Hematopoietic multipotent progenitor cell treated with erythropoietin and hydrocortisone succinate and interleukin-3 and kit ligand, for 8 days (in vitro differentiated cells): Measurements from ENCODE around the gene MYOF.
"Not testable (repeated sequence)": the region's sequence is repeated elsewhere in the genome, so short reads cannot be mapped to it uniquely, and the experiment has no call there.

Experiments
- DNase-seq: peaks from one replicate; pipeline ENCODE4 v3.0.0-alpha.2; 2015

MYOF gene

DNA sequence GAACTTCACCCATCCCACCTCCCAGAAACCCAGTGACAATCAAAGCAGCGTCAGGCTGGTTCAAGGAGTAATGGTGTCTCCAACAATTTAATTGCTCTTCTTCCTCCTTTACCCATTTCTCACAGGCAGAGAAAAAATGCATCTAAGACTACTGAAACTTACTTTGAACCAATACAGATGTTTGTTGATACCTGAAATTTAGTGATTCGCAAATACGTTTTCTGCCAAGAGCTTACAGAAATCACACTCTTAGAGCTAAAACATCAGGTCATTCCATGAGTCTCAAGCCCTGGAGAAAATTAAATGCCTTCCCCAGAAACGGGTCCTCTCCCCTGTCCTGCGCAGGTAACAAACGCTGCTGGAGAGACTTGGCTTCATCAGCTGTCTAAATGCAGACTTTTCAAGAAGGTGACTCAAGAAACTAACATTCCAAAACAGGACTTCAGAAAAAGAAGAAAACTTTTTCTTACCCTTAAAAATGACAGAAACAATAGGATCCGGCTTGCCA lies 443 bp downstream of the MYOF start:
- no peak for DNase-seq

DNA sequence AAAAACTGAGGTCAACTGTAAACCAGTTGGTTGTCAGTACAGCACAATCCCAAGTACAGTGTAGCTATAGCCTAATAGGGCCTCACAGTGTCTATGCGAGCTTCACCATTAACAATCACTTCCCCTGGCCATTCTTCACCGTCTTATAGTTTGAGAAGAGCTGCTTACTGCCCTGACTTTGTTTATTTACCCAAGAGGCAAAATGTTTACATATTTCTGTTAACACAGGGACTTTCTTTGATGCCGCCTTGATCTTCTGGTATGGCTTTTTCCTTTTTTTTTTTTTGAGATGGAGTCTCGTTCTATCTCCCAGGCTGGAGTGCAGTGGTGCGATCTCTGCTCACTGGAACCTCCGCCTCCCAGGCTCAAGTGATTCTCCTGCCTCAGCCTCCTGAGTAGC lies 3.3 kb downstream of the MYOF start:
- DNase-seq = no peak

- DNase-seq = no peak
These were observed 5.4 kb downstream of the MYOF start for GRCh38 chr10:93476756-93477155.

- no peak for DNase-seq
These were observed 6.3 kb downstream of the MYOF start for GRCh38 chr10:93475871-93476270.

DNA sequence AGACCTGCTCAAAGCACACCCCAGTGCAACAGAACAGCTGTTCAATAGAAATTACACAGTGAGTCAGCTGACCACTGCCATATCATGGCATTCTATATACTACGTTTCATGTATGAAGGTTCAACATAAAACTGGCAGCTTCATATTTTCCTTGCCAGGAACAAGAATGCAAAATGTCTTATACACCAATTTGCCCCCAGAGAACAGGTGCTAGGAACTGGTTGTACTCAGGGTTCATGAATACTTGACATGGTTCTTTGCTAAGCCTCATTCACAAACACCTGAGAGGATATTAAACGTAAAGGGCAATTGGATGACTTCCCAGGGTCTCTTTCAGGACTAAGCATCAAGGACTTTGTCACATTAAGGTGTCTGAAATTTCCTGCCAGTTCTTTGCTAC lies 6.9 kb downstream of the MYOF start:
- no peak for DNase-seq

DNA sequence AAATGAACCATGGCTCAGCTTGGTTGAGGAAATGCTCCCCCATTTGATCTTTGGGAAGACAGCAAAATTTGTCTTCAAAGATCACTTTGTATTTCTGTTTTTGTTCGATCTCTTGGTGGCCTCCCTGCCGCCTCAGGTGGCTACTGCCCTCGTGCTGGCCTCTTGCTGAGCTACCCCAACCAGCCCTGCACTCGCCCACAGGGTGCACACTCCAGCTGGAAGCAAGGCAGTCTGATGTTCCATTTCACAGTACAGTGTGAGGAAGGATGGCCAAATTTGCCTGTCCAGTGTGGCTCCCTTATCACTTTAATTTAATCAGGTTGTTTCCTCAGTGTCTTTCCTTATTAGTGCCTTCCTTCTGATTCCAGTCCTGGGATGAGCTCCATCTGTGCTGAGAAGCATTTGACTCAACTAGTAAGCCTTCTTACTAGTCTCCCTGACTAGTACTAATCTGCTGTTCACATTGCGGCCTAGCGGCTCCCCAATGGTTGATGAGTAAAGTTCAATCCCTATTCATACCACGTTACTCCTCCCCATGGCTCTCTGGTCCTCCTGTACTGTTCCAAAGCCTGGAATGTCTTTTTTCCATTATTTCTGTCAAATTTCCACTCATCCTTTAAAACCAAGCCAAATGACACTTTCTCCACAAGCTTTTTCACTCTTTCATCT lies 8.2 kb downstream of the MYOF start:
- no peak for DNase-seq

- DNase-seq = no peak
These were observed 9.0 kb downstream of the MYOF start for GRCh38 chr10:93473161-93473560.

- no peak for DNase-seq
These were observed 11.0 kb downstream of the MYOF start for GRCh38 chr10:93471110-93471651.

- no peak for DNase-seq
These were observed 12.7 kb downstream of the MYOF start for GRCh38 chr10:93469454-93469853.

GRCh38 chr10:93468461-93469213 lies 13.5 kb downstream of the MYOF start:
- no peak for DNase-seq

DNA sequence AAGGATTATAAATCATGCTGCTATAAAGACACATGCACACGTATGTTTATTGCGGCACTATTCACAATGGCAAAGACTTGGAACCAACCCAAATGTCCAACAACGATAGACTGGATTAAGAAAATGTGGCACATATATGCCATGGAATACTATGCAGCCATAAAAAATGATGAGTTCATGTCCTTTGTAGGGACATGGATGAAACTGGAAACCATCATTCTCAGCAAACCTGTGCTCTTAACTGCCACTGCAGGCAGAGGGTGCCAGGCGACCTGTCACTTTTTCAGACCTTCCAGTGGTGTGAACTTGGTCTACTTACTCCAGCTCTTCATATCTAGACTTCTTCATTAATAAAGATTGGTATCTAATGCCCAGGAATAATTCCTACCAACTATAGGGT lies 14.5 kb downstream of the MYOF start:
- DNase-seq = not testable (repeated sequence)

- no peak for DNase-seq
These were observed 16.1 kb downstream of the MYOF start for GRCh38 chr10:93465806-93466675.

- no peak for DNase-seq
These were observed 17.3 kb downstream of the MYOF start for GRCh38 chr10:93464776-93465388.

DNA sequence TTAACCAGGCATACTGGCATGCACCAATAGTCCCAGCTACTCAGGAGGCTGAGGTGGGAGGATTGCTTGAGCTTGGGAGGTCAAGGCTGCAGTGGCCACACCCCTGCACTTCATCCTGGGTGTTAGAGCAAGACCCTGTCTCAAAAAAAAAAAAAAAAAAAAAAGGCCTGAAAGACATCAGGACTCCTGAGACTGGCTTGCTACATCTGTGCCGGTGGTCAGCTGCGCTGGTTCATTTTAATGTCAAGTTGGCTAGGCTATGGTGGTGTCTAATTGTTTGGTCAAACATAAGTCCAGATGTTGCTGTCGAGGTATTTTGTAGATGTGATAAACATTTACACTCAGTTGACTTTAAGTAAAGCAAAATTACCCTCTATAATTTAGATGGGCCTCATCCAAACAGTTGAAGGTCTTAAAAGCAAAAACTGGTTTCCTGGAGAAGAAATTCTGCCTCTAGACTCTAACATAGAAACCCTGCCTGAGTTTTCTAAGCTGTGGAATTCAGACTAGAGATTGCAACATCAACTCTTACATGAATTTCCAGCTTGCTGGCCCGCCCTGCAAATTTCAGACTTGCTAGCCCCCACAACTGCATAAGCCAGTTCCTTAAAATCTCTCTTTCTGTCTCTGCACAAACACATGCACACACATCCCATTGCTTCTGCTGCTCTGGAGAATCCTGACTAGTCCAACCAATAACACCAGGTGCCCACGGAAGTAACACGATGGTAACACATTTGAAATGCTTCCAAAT lies 18.2 kb downstream of the MYOF start:
- no peak for DNase-seq

DNA sequence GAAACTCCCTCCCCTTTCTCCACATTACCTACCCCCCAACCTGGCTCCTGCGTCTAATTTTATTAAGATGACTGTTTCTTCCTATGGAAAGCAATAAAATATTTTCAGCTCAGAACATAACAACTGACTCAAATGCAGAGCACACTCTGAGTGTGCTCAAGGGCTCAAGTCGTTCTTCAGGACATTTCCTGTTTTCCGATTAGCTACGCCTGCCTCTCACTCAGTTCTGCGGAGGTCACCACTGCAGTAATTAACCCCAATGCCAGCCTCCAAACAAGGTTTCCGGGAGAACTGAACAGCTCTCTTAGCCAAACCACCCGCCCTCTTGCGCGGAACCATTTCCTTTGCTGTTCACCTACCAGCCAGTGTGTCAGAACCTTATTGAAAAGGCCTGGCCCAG lies 19.3 kb downstream of the MYOF start:
- DNase-seq = no peak

- no peak for DNase-seq
These were observed 19.8 kb downstream of the MYOF start for GRCh38 chr10:93462371-93462770.

DNA sequence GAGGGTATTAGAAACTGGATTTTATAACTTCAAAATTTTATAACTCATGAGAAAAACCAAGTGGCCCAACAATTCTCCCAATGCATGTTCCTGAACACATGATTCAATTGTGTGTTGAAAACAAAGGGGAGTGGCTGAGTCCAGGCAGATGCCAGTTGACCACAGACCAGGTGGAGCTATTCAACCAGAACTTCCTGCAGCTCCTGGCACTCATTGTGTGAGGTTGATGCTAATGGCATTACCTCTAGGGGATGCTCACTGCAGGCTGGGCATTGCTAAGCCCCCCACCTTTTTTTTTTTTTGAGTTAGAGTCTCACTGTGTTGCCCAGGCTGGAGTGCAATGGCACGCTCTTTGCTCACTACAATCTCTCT lies 20.3 kb downstream of the MYOF start:
- DNase-seq = no peak

DNA sequence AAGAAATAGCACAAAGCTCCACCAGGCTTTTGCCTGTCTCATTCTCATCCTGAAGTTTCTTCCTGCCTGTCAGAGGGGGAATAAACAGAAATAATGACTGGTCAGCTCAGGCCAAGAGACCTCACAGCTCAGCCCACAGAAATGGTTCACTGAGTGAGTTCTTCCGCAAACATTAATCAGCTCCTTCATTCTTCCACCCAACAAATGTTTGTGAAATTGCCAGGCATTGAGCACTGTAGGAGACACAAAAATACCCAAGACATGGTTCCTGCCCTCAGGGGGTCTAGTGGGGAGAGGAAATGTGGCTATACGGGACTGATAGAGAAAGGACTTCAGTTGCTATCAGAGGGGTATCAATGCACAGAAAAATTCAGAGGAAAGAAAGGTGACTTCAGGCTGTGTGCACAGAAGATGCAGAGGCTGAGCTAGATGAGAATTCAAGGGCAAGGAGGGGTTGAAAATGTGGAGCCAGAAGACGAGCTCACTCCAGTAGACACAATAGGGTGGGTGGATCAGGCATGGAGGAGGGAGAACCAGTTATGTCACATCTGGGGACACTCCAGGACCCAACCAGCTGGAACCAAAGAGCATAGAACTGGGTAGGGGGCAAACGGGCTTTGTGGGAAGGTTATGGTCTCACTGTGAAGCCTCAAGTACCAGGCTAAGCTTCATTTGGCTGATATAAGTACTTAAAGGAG lies 20.9 kb downstream of the MYOF start:
- DNase-seq = no peak

- DNase-seq = no peak
These were observed 22.7 kb downstream of the MYOF start for GRCh38 chr10:93459466-93459865.

GRCh38 chr10:93458821-93459257 lies 23.3 kb downstream of the MYOF start:
- DNase-seq = no peak

DNA sequence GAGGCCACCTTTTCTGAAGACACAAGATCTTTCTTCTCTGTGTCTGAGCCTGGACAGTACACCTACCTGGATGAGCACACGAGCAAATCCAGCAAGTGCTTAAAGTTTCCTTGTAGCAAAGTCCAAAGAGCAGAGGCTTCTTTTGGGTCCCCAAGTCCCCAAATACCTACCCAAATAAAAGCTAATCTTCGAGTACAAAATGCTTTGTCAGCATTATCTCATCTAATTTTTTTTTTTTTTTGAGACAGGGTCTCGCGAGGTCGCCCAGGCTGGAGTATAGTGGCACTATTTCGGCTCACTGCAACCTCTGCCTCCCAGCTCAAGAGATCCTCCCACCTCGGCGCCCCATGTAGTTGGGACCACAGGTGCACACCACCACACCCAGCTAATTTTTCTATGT lies 24.6 kb downstream of the MYOF start:
- DNase-seq = no peak
